Subcutaneous adipose tissue (tissue), 4 donors: ENCODE measurements around the gene CHD5. TPM values are rescaled to one million over a fixed set of nuclear protein-coding genes. Genes with fewer than 3 reads are reported as not detected.

Source experiments
- total RNA-seq, 4 donors: library from RNA; depleted of rRNA; stranded (reverse); fragments of >200 nt; gene quantifications; one replicate each; pipeline ENCODE4 v1.1.0, GENCODE V29; 2016
- TF ChIP-seq, protein P1 (sequence below): fragments of 450-650 bp; IDR thresholded peaks from one replicate; pipeline ENCODE4 v1.5.1; 2016; ENCODE audit warnings: low read depth, mild to moderate bottlenecking, control low read depth, antibody characterized with exemption, moderate library complexity

Gene CHD5
- total RNA-seq, 4 donors from 2014 or later, result 0.19 to 0.49 (median 0.22) TPM; not detected in 1

GRCh38 chr1:6136516-6137220 is 43.5 kb downstream of the CHD5 start:
- TF ChIP-seq, protein P1, sequence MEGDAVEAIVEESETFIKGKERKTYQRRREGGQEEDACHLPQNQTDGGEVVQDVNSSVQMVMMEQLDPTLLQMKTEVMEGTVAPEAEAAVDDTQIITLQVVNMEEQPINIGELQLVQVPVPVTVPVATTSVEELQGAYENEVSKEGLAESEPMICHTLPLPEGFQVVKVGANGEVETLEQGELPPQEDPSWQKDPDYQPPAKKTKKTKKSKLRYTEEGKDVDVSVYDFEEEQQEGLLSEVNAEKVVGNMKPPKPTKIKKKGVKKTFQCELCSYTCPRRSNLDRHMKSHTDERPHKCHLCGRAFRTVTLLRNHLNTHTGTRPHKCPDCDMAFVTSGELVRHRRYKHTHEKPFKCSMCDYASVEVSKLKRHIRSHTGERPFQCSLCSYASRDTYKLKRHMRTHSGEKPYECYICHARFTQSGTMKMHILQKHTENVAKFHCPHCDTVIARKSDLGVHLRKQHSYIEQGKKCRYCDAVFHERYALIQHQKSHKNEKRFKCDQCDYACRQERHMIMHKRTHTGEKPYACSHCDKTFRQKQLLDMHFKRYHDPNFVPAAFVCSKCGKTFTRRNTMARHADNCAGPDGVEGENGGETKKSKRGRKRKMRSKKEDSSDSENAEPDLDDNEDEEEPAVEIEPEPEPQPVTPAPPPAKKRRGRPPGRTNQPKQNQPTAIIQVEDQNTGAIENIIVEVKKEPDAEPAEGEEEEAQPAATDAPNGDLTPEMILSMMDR, result no peak

- TF ChIP-seq, protein P1, result no peak
Observed at GRCh38 chr1:6134741-6135510, 45.2 kb downstream of the CHD5 start.

GRCh38 chr1:6134206-6134605 is 45.9 kb downstream of the CHD5 start:
- TF ChIP-seq, protein P1, result no peak

DNA sequence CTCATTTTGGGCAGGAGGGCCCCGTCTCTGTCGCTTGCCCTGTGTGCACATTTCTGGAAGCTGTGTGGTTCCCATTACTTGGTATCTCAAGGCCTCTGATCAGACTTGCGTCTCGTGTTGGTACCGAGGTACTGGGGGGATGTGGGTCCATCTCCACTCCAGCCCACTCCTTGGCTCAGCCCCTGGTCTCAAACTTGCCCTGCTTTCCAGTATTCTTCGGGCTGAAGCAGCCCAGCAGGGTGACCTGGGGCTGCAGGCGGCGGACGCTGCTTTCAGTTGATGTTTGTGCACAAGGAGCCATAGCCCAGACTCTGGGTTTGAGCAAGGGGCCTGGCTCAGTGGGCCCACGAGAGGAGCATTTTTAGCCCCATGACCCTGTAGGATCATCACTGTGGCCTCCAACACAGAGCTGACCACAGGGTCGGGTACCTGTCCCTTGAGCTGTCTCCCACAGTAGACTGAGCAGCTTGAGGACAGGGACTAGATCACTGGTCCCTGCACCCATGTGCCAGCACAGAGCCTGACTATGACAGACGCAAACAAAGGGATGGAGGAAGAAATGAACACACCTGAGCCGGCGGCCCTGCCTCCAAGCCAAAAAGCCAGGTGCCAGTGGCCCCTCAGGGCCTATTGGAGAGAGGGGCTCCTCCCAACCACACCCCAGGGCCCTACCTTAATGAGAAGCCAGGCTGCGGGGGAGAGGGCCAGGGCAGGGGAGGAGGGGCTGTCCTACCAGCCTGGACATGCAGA is 46.8 kb downstream of the CHD5 start:
- TF ChIP-seq, protein P1, result no peak

DNA sequence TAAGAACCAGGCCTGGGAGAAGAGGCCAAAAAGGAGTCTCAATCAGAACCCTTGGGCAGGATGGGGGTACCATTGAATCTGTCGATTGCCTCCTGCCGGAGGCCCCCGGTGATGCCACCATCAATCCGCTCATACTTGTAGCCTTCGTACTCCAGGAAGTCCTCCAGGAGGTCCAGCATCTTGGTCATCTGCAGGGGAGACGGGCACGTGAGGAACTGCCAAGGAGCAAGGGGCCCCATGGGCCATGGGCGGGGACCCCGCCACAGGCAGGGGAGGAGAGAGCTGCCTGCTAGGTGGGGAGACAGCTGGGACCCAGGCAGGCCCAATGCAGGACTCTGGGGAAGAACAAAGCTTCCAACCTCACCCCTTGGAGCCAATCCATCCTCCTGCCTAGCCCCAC is 48.6 kb downstream of the CHD5 start:
- TF ChIP-seq, protein P1, result no peak

DNA sequence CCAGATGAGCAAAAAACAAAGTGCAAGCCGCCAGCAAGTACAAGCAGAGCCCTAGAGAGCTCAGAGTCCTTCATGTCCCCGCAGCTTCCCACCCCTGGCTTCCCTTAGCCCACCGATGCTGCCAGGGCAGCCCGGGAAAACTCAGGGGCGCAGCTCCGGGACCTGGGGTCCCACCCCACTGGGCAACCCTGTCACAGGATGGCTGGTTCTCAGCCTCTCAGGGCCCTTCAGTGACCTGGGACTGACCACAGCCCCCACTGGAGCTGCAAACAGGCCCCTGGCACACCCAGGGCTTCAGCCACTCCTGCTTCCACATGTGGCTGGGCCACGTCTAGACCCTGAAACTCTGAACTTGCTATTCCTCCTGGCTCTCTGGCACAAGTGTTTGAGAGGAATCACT is 49.5 kb downstream of the CHD5 start:
- TF ChIP-seq, protein P1, result no peak

DNA sequence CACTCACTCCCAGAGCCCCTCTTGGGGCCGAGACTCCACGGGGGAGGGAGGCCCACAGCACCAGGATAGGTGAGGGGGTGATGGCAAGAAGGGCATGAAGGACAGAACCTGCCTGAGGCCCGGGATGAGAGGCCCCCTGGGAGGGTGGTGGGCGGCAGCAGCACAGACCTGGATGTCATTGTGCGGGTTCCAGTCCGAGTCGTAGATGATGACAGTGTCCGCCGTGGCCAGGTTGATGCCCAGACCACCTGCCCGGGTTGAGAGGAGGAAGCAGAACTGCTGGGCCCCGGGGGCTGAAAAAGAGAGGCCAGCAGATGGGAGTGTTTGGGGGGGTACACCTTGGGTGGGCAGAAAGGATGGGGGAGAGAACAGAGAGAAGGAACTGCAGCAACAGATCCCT is 50.1 kb downstream of the CHD5 start:
- TF ChIP-seq, protein P1, result no peak
